ENCODE data around the gene XRCC3.

The XRCC3 gene

GRCh38 chr14:103738701-103739451 is 23.6 kb upstream of the XRCC3 start:
- DNase-seq (ENCODE audit: low read depth, low spot score) = no peak

GRCh38 chr14:103738166-103738565 is 22.9 kb upstream of the XRCC3 start:
- no peak for DNase-seq (ENCODE audit: low read depth, low spot score)

GRCh38 chr14:103737432-103738045 is 22.3 kb upstream of the XRCC3 start:
- DNase-seq (ENCODE audit: low read depth, low spot score) = no peak

GRCh38 chr14:103736546-103737431 is 21.5 kb upstream of the XRCC3 start:
- DNase-seq (ENCODE audit: low read depth, low spot score) = no peak

- DNase-seq (ENCODE audit: low read depth, low spot score) = no peak
These were observed 20.7 kb upstream of the XRCC3 start for GRCh38 chr14:103735815-103736545.

- no peak for DNase-seq (ENCODE audit: low read depth, low spot score)
These were observed 20.2 kb upstream of the XRCC3 start for GRCh38 chr14:103735439-103735814.

GRCh38 chr14:103735022-103735421 is 19.8 kb upstream of the XRCC3 start:
- no peak for DNase-seq (ENCODE audit: low read depth, low spot score)

GRCh38 chr14:103734081-103734888 is 19.0 kb upstream of the XRCC3 start:
- DNase-seq (ENCODE audit: low read depth, low spot score) = no peak

- DNase-seq (ENCODE audit: low read depth, low spot score) = no peak
These were observed 18.4 kb upstream of the XRCC3 start for GRCh38 chr14:103733651-103734050.

- DNase-seq (ENCODE audit: low read depth, low spot score) = no peak
These were observed 17.8 kb upstream of the XRCC3 start for GRCh38 chr14:103732868-103733620.

GRCh38 chr14:103731916-103732867 is 16.9 kb upstream of the XRCC3 start:
- DNase-seq (ENCODE audit: low read depth, low spot score) = no peak

- no peak for DNase-seq (ENCODE audit: low read depth, low spot score)
These were observed 16.2 kb upstream of the XRCC3 start for GRCh38 chr14:103731481-103731880.

GRCh38 chr14:103730490-103731035 is 15.3 kb upstream of the XRCC3 start:
- DNase-seq (ENCODE audit: low read depth, low spot score) = no peak

- DNase-seq (ENCODE audit: low read depth, low spot score) = no peak
These were observed 14.5 kb upstream of the XRCC3 start for GRCh38 chr14:103729496-103730448.

- no peak for DNase-seq (ENCODE audit: low read depth, low spot score)
These were observed 13.5 kb upstream of the XRCC3 start for GRCh38 chr14:103728721-103729120.

- no peak for DNase-seq (ENCODE audit: low read depth, low spot score)
These were observed 12.9 kb upstream of the XRCC3 start for GRCh38 chr14:103728141-103728540.

- no peak for DNase-seq (ENCODE audit: low read depth, low spot score)
These were observed 12.2 kb upstream of the XRCC3 start for GRCh38 chr14:103727313-103727980.
